ENCODE data around the gene NRCAM.

Gene NRCAM

GRCh38 chr7:108384716-108385483, 71.3 kb downstream of the NRCAM start:
- H3K4me3 ChIP-seq (ENCODE audit: low read depth, low read length): no peak overlapping the region
- H3K4me1 ChIP-seq: peaks cover 25% of the 10 kb centered on the region
- no peaks in the 10 kb centered on the region for H3K9me3 ChIP-seq
- no peaks in the 10 kb centered on the region for H3K27me3 ChIP-seq
- TF ChIP-seq, protein P1, sequence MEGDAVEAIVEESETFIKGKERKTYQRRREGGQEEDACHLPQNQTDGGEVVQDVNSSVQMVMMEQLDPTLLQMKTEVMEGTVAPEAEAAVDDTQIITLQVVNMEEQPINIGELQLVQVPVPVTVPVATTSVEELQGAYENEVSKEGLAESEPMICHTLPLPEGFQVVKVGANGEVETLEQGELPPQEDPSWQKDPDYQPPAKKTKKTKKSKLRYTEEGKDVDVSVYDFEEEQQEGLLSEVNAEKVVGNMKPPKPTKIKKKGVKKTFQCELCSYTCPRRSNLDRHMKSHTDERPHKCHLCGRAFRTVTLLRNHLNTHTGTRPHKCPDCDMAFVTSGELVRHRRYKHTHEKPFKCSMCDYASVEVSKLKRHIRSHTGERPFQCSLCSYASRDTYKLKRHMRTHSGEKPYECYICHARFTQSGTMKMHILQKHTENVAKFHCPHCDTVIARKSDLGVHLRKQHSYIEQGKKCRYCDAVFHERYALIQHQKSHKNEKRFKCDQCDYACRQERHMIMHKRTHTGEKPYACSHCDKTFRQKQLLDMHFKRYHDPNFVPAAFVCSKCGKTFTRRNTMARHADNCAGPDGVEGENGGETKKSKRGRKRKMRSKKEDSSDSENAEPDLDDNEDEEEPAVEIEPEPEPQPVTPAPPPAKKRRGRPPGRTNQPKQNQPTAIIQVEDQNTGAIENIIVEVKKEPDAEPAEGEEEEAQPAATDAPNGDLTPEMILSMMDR (IDR thresholded peaks at IDR 0.05; ENCODE audit: low read depth, low read length): peak; percentile 38
- peaks cover 4% of the 10 kb centered on the region for H3K36me3 ChIP-seq
- DNase-seq: no peak

DNA sequence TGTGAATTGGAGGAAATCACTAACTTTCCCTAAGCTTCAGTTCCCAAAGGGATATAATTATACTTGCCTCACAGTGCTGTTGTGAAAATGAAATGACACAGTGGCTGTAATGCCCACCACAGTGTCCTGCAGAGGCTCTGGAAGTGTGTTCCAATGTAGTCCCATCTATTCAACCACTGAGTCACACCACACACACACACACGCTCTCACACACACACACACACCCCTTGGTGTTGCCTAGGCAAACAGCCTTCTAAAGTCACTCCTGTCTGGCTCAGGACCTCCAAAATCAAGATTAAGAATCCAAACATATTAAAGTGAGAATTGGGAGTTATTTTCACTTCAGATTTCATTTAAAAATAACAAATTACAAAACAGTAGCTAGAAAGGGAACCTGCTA, 73.3 kb downstream of the NRCAM start:
- TF ChIP-seq, protein P1 (IDR thresholded peaks at IDR 0.05; ENCODE audit: low read depth, low read length): no peak
- Histone ChIP-seq H3K4me1 (peaks cover 27% of the 10 kb centered on the region), H3K4me3 (ENCODE audit: low read depth, low read length) (no peak overlapping the region), H3K36me3 (peaks cover 4% of the 10 kb centered on the region), H3K9me3 (no peaks in the 10 kb centered on the region), H3K27me3 (no peaks in the 10 kb centered on the region)
- no peak for DNase-seq

DNA sequence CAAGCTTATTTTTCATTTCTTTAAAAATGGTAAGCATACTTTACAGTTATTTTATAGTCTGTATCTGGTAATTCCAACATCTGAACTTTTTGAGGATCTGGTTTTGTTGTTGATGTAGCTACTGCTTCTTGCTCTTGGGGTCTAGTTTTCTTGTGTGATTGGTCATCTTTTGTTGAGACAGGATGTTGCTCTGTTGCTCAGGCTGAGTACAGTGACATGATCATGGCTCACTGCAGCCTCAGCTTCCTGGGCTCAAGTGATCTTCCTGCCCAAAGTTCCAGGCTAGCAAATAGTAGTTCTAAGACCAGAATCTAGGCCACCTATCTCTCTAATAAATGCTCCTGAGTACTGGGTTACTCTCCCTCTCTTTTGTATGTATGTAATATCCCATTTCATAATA, 75.7 kb downstream of the NRCAM start:
- no peak for DNase-seq
- H3K9me3 ChIP-seq: no peaks in the 10 kb centered on the region
- TF ChIP-seq, protein P1 (IDR thresholded peaks at IDR 0.05; ENCODE audit: low read depth, low read length): no peak

GRCh38 chr7:108376206-108376605, 80.0 kb downstream of the NRCAM start:
- Histone ChIP-seq H3K4me3 (ENCODE audit: low read depth, low read length) (no peak overlapping the region), H3K4me1 (peaks cover 8% of the 10 kb centered on the region; the same call in 1 of the 2 replicates), H3K9me3 (no peaks in the 10 kb centered on the region; the same call in 1 of the 2 replicates), H3K36me3 (no peaks in the 10 kb centered on the region; the same call in none of the 2 replicates), H3K27me3 (no peaks in the 10 kb centered on the region)
- TF ChIP-seq, protein P1 (IDR thresholded peaks at IDR 0.05; ENCODE audit: low read depth, low read length): no peak
- no peak for DNase-seq

More for the DNA sequence above, 75.7 kb downstream of the NRCAM start:
- H3K27me3 ChIP-seq: no peaks in the 10 kb centered on the region
- H3K4me3 ChIP-seq (ENCODE audit: low read depth, low read length): no peak overlapping the region
- H3K36me3 ChIP-seq: peaks cover 4% of the 10 kb centered on the region
- H3K4me1 ChIP-seq: peaks cover 21% of the 10 kb centered on the region

DNA sequence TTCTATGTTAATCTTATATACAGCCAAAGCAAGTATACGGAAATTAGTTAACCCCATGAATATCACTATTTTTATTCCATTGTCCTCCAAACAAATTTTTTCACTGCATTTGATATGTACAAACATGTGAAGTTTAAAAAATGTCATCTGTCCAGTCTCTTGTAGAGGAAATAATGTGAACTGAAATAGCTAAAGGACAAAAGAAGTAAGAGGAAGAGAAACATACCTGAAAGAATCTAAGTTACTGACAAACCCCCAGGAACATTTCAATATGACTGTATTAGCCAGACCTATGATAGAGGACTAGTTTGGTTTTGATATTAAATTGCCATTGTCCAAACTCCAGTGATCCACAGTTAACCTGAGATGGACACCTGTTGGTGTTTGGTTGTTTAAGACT, 80.6 kb downstream of the NRCAM start:
- no peak overlapping the region for H3K4me3 ChIP-seq (ENCODE audit: low read depth, low read length)
- no peaks in the 10 kb centered on the region; the same call in 1 of the 2 replicates for H3K9me3 ChIP-seq
- H3K36me3 ChIP-seq: no peaks in the 10 kb centered on the region; the same call in none of the 2 replicates
- peaks cover 6% of the 10 kb centered on the region for H3K4me1 ChIP-seq
- no peaks in the 10 kb centered on the region for H3K27me3 ChIP-seq
- no peak for DNase-seq
- TF ChIP-seq, protein P1 (IDR thresholded peaks at IDR 0.05; ENCODE audit: low read depth, low read length): no peak

GRCh38 chr7:108374899-108375298, 81.3 kb downstream of the NRCAM start:
- TF ChIP-seq, protein P1 (IDR thresholded peaks at IDR 0.05; ENCODE audit: low read depth, low read length): no peak

More at GRCh38 chr7:108374899-108375298, 81.3 kb downstream of the NRCAM start:
- H3K27me3 ChIP-seq: no peaks in the 10 kb centered on the region
- no peak overlapping the region for H3K4me3 ChIP-seq (ENCODE audit: low read depth, low read length)
- no peaks in the 10 kb centered on the region; the same call in 1 of the 2 replicates for H3K9me3 ChIP-seq
- H3K4me1 ChIP-seq: peaks cover 2% of the 10 kb centered on the region; the same call in 1 of the 2 replicates
- H3K36me3 ChIP-seq: no peaks in the 10 kb centered on the region; the same call in none of the 2 replicates
- DNase-seq: no peak

All from BE2C (cell line).